LoVo (cell line): ENCODE measurements around the gene MRTFA.
A peak's percentile ranks its signal among the peaks of the same experiment; 100 is the strongest.

Experiments used
- DNase-seq: peaks from one replicate; pipeline ENCODE4 v3.0.0-alpha.2; 2016; ENCODE audit warnings: low spot score

Gene MRTFA

GRCh38 chr22:40491990-40492631 lies 144.4 kb downstream of the MRTFA start:
- no peak for DNase-seq

GRCh38 chr22:40487663-40488249 lies 148.8 kb downstream of the MRTFA start:
- DNase-seq = no peak

GRCh38 chr22:40486962-40487602 lies 149.4 kb downstream of the MRTFA start:
- DNase-seq = no peak

- DNase-seq = no peak
Measured at GRCh38 chr22:40485813-40486667, 150.5 kb downstream of the MRTFA start.

- no peak for DNase-seq
Measured at GRCh38 chr22:40484906-40485669, 151.4 kb downstream of the MRTFA start.

- no peak for DNase-seq
Measured at GRCh38 chr22:40482886-40483285, 153.6 kb downstream of the MRTFA start.

GRCh38 chr22:40482391-40482790 lies 154.1 kb downstream of the MRTFA start:
- peak; percentile 9 for DNase-seq

- DNase-seq = no peak
Measured at GRCh38 chr22:40480996-40481395, 155.5 kb downstream of the MRTFA start.

- no peak for DNase-seq
Measured at GRCh38 chr22:40479887-40480538, 156.5 kb downstream of the MRTFA start.

- no peak for DNase-seq
Measured at GRCh38 chr22:40479126-40479800, 157.3 kb downstream of the MRTFA start.

GRCh38 chr22:40478338-40479125 lies 158.0 kb downstream of the MRTFA start:
- DNase-seq = no peak

GRCh38 chr22:40477683-40478337 lies 158.7 kb downstream of the MRTFA start:
- DNase-seq = no peak

- DNase-seq = no peak
Measured at GRCh38 chr22:40476341-40476740, 160.2 kb downstream of the MRTFA start.

- no peak for DNase-seq
Measured at GRCh38 chr22:40473703-40474102, 162.8 kb downstream of the MRTFA start.

- DNase-seq = no peak
Measured at GRCh38 chr22:40472579-40472978, 163.9 kb downstream of the MRTFA start.

- no peak for DNase-seq
Measured at GRCh38 chr22:40472051-40472450, 164.5 kb downstream of the MRTFA start.

- DNase-seq = no peak
Measured at GRCh38 chr22:40469181-40469580, 167.3 kb downstream of the MRTFA start.

GRCh38 chr22:40468616-40469015 lies 167.9 kb downstream of the MRTFA start:
- DNase-seq = no peak

- DNase-seq = no peak
Measured at GRCh38 chr22:40466976-40467375, 169.5 kb downstream of the MRTFA start.
